Endothelial cell of umbilical vein (primary cell): ENCODE results near the gene CYP51A1. TPM values are rescaled to one million over a fixed set of nuclear protein-coding genes. Genes with fewer than 3 reads are reported as not detected.

Source experiments
- BruUV-seq: library from RNA; stranded (reverse); fragments of 400-500 nt; replicated peaks from 2 replicates; lab custom pipeline; 2021; lab: Mats Ljungman, UMichigan
- CTCF ChIA-PET: fragments of 300-600, 350-600 bp; sonication (Branson Sonifier 250); formaldehyde crosslinking; loops from one replicate; lab custom pipeline; 2021; ENCODE audit warnings: antibody characterized with exemption, inconsistent platforms; lab: Charles Lee
- POLR2A ChIA-PET: fragments of 300-600, 350-600 bp; sonication (Branson Sonifier 250); formaldehyde crosslinking; loops from one replicate; lab custom pipeline; 2021; ENCODE audit warnings: antibody characterized with exemption, inconsistent platforms; lab: Charles Lee
- DNase-seq: peaks from one replicate; pipeline ENCODE4 v3.0.0-alpha.2; 2011; ENCODE audit warnings: low read depth, low spot score
- FAIRE-seq: peaks from 2 replicates; lab custom pipeline; 2011; peaks lifted over from hg19 to GRCh38; lab: Jason Lieb, UNC
- H2AFZ ChIP-seq: 2 replicates; pipeline ENCODE4 v1.6.0; 2012; ENCODE audit warnings: low read depth, low read length, control low read depth, inconsistent platforms
- H3K27ac ChIP-seq: 2 replicates; pipeline ENCODE4 v1.5.1; 2011; ENCODE audit warnings: low read depth, mild to moderate bottlenecking, control low read depth, low read length, moderate library complexity; ENCODE audit not compliant: insufficient read depth
- H3K27me3 ChIP-seq, 2 experiments: 2 replicates each; pipeline versions ENCODE4 v1.6.0 to v1.6.1; 2011; ENCODE audit warnings: low read length in 2 of 2, mixed read lengths in 1 of 2; ENCODE audit not compliant: control insufficient read depth in 2 of 2, insufficient read depth in 2 of 2
- H3K36me3 ChIP-seq, 2 experiments: 2 replicates in 1 of 2; 3 replicates in 1 of 2; pipeline ENCODE4 v1.5.1; 2011; ENCODE audit warnings: low read length in 2 of 2, mild to moderate bottlenecking in 1 of 2, moderate library complexity in 1 of 2; ENCODE audit not compliant: control insufficient read depth in 2 of 2, insufficient read depth in 2 of 2; ENCODE audit errors: extremely low read depth in 1 of 2
- H3K4me1 ChIP-seq: 3 replicates; pipeline ENCODE4 v1.5.1; 2011; ENCODE audit warnings: mild to moderate bottlenecking, low read length; ENCODE audit not compliant: control insufficient read depth, insufficient read depth; ENCODE audit errors: extremely low read depth
- H3K4me2 ChIP-seq: 2 replicates; pipeline ENCODE4 v1.6.1; 2011; ENCODE audit warnings: low read length, control low read depth, mixed read lengths; ENCODE audit not compliant: insufficient read depth
- H3K4me3 ChIP-seq, 3 experiments: fragments of 200-600 bp in 1 of 3; sonication (generic), shearing (Covaris generic) in 1 of 3; replicated peaks in 1 of 3; 2 replicates each; pipeline ENCODE4 v1.5.1; 2011 to 2016; ENCODE audit warnings: control low read depth in 3 of 3, low read length in 3 of 3, mild to moderate bottlenecking in 2 of 3, inconsistent platforms in 1 of 3, low read depth in 1 of 3, moderate library complexity in 1 of 3; ENCODE audit not compliant: insufficient read depth in 1 of 3
- H3K79me2 ChIP-seq: 2 replicates; pipeline ENCODE4 v1.6.0; 2012; ENCODE audit warnings: low read length, inconsistent platforms; ENCODE audit not compliant: control insufficient read depth, insufficient read depth
- H3K9ac ChIP-seq: replicated peaks from 2 replicates; pipeline ENCODE3; 2011; ENCODE audit warnings: low read length, control low read depth; ENCODE audit not compliant: insufficient read depth; ENCODE audit errors: extremely low read depth
- H3K9me1 ChIP-seq: replicated peaks from 3 replicates; pipeline ENCODE4 v1.6.0; 2011; ENCODE audit warnings: mild to moderate bottlenecking, low read length; ENCODE audit not compliant: control insufficient read depth, insufficient read depth; ENCODE audit errors: extremely low read depth
- H3K9me3 ChIP-seq: replicated peaks from 2 replicates; pipeline ENCODE4 v1.5.1; 2012; ENCODE audit warnings: low read length, inconsistent platforms; ENCODE audit not compliant: control insufficient read depth, insufficient read depth
- H4K20me1 ChIP-seq: replicated peaks from 2 replicates; pipeline ENCODE3; 2011; ENCODE audit warnings: mild to moderate bottlenecking, low read length; ENCODE audit not compliant: control insufficient read depth, insufficient read depth; ENCODE audit errors: extremely low read depth
- FOS ChIP-seq: IDR thresholded peaks from 2 replicates; pipeline ENCODE4 v1.6.1; 2011; ENCODE audit warnings: mild to moderate bottlenecking, low read length, moderate library complexity, borderline replicate concordance; ENCODE audit not compliant: insufficient read depth
- JUN ChIP-seq: IDR thresholded peaks from 2 replicates; pipeline ENCODE4 v1.6.1; 2011; ENCODE audit warnings: borderline replicate concordance, low read depth; ENCODE audit not compliant: insufficient read length, insufficient read depth
- MYC ChIP-seq: IDR thresholded peaks from one replicate; pipeline ENCODE4 v1.6.1; 2011; ENCODE audit warnings: mild to moderate bottlenecking, low read depth, low read length
- dilution Hi-C: fragments of 300-500 bp; cut with MboI; formaldehyde crosslinking; loops from one replicate; pipeline ENCODE4 v1.15.0; 2019; ENCODE audit warnings: low sequenced_read_pairs; ENCODE audit not compliant: extremely low pct_ligation_motif_present
- intact Hi-C: fragments of 100-400 bp; cut with micrococcal nuclease; formaldehyde crosslinking; loops from one replicate; pipeline ENCODE4 v1.10.0; 2022
- polyA plus RNA-seq, 4 experiments: library from polyadenylated mRNA; depleted of rRNA in 3 of 4; stranded (reverse) in 3 of 4; unstranded in 1 of 4; fragments of >200 nt; gene quantifications; 2 replicates each; pipeline versions ENCODE4 v1.2.1 to v1.2.3, GENCODE V29; 2011 to 2012; ENCODE audit warnings: missing spikeins in 1 of 4
- total RNA-seq: library from RNA; stranded (reverse); gene quantifications from 2 replicates; pipeline ENCODE4 v1.2.3, GENCODE V29; 2021

Gene CYP51A1
- total and polyA plus RNA-seq, 2 donors (not counting 3 experiments of a cell fraction or from before 2014, with no cell fraction given): 16.5 to 119 TPM

DNA sequence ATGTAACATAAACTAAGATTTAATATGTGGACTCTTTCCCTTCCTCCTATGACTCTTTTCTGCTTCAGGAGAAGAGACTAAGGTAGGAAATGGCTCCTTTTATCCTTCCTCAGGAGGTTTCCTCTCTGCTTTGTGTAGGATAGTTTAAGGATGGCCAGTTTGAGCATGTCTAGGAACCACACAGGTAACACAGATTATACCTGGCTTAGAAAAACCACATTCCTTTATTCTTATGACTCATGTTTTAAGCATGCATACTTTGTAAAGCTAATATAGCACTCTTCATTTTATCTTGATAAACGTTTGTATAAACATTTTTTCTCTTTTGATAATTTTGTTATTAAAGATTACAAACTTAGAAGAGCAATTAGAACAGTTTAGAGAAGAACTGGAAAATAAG lies 57.8 kb downstream of the CYP51A1 start:
- TF ChIP-seq JUN: peak; percentile 17
- TF ChIP-seq FOS: no peak
- no peak for DNase-seq
- H3K9me3 ChIP-seq: no peaks in the 10 kb centered on the region
- no peaks in the 10 kb centered on the region for H3K79me2 ChIP-seq
- peaks cover 7% of the 10 kb centered on the region for H3K4me1 ChIP-seq
- no peak overlapping the region for H3K27ac ChIP-seq
- H3K27me3 ChIP-seq: no peaks in the 10 kb centered on the region
- no peak overlapping the region for H3K4me3 ChIP-seq
- ChIA-PET CTCF (no interaction called here), POLR2A (no interaction called here)
- H3K4me2 ChIP-seq: no peak overlapping the region
- H2AFZ ChIP-seq: no peak overlapping the region
- H3K36me3 ChIP-seq: peaks cover 0 to 3% of the 10 kb centered on the region in 2 experiments
- no peak for FAIRE-seq
- no peaks in the 10 kb centered on the region for H4K20me1 ChIP-seq
- dilution Hi-C loops (no loop called here), intact Hi-C loops (no loop called here)
- no peaks in the 10 kb centered on the region for H3K9me1 ChIP-seq
- no peak overlapping the region for H3K9ac ChIP-seq
- BruUV-seq: no TSS peak

DNA sequence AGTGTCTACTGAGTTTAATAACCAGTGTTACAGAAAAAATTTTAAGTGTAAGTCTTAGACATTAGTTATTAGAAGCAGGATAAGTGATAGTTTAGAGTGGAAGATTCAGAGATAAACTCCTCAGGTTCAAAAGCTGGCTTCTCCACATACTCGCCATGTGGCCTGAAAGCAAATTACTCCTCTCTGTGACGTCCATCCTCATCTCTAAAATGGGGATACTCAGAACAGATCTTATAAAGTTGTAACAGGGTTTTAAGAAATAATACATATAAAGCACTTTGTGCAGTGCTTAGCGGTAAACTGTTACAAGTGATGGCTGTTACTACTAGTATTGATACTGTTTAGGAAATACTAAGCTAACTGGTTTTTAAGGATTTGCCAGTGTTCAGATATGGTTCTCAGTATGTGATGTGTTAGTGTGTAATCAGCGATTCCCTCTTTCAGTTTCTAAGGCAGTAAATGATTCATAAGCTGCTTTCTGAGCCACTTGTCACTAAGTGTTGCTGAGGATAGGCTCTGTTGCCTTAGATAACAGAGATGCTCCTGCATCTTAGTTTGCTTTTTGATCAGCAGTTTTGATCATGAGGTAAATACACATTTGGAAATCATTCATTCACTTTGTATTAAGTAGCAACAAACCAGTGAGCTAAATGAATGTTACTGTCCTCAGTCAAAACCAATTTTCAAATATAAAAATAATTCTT lies 58.7 kb downstream of the CYP51A1 start:
- BruUV-seq: no TSS peak
- ChIA-PET CTCF (no interaction called here), POLR2A (no interaction called here)
- Histone ChIP-seq H3K27me3 (no peaks in the 10 kb centered on the region), H3K9me1 (no peaks in the 10 kb centered on the region), H3K9ac (no peak overlapping the region), H3K4me1 (peaks cover 7% of the 10 kb centered on the region), H2AFZ (no peak overlapping the region), H3K79me2 (no peaks in the 10 kb centered on the region), H3K4me2 (no peak overlapping the region), H4K20me1 (no peaks in the 10 kb centered on the region), H3K9me3 (no peaks in the 10 kb centered on the region), H3K36me3 (peaks cover 2 to 3% of the 10 kb centered on the region in 2 experiments), H3K4me3 (no peak overlapping the region), H3K27ac (no peak overlapping the region)
- TF ChIP-seq JUN (no peak), MYC (no peak)
- dilution Hi-C loops: no loop called here
- FAIRE-seq (no peak), DNase-seq (no peak)
- intact Hi-C loops: no loop called here
